GM18526 (cell line): ENCODE data around the gene RANBP17.

Experiments used
- POLR2A ChIP-seq: IDR thresholded peaks from 3 replicates; pipeline ENCODE4 v1.6.1; 2011; ENCODE audit not compliant: insufficient read length; ENCODE audit errors: extremely low read depth

The RANBP17 gene

DNA sequence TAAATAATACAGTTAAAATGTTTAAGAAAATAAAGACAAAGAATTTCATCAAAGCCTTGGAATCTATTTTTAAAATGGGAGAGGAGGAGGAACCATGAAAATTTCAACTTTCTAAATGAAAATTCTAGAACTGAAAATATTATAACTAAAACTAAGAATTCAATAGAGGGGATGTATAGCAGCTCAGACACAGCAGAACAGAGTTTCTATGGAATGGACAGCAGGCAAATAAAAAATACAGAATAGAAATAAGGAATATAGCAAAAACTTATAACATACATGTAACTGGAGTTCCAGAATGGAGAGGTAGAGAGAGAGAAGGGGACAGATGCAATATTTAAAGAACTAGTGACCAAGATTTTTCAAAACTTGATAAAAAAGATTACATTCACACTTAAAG lies 1.4 kb upstream of the RANBP17 start:
- TF ChIP-seq POLR2A, result no peak

DNA sequence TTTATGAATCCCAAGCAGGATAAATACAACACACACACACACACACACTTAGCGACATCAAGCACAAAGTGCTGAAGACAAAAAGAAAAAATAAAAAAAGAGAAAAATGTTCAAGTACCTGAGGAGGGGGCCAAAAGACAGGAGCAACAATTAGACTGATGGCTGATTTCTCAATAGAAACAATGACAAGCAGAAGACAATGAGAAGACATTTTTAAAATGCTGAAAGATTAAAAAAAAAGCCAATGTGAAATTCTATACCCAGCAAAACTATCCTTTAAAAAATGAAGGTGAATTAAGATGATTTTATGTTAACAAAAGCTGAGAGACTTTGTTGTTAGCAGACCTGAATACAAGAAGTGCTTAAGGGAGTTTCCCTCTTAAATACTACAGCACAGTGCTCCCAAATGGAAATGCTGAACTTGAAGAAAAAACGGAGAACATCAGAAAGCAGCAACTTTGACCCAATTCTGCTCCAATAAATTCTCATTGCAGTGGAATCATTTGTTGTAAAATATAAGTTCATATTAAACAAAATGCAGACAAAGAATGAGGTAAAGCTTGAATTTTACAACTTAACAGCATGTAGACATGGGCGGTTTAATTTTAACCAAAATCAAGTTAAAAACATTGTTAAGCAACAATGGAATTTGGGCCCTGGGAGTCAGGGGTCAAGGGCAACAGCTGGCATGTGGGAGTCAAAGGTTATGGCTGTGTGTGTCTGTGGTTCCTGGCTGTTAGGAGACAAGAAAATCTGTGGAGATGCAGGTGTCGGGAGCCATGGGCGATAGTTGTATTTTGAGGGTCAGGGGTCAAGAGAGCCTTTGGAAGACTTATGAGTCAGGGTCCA lies 776 bp upstream of the RANBP17 start:
- no peak for TF ChIP-seq POLR2A

DNA sequence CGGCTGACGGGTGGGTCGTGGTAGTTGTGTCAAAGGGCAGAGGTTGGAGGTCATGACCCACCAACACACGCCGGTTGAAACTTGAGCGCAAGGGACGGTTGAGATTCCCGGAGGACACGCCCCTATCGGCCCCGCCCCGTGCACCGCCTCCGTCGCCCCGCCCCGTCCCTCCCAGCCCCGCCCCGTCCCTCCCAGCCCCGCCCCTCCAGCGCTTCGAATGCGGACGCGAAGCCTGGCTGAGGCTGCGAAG lies 226 bp upstream of the RANBP17 start:
- no peak for TF ChIP-seq POLR2A

DNA sequence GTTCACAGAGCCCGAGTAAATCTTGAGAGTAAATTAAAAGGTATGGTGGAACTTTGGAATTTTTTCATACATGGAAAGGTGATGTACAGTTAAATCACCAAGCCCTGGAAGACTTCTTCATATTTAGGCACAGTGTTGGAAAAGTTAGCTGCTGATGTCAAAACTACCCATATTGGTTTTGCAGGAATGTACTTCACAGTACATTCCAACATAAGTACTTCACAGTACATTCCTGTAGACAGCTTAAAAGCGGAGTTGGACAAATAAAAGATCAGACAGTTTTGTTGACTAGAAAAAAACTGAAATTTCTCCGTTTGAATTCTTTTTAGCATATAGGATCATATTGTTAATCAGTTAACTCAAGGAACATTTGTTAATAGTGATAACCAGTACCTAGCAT lies 1.8 kb downstream of the RANBP17 start:
- TF ChIP-seq POLR2A, result no peak

DNA sequence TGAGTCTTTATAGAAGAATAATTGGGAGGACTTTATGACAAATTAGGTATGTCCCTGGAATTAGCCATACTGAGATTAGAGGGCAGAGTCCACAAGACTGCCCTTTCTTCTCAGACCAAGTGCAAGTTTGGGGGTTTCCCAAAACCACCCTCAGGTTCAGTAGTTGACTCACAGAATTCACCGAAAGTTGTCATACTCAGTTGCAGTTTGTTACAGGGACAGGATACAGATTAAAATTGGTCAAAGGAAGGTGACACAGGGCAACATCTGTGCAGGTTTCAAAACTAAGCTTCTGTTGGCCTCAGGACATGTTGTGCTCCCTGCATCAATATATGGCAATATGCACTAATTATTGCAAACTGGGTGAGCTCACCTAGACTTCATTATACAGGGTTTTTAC lies 3.8 kb downstream of the RANBP17 start:
- TF ChIP-seq POLR2A, result no peak

DNA sequence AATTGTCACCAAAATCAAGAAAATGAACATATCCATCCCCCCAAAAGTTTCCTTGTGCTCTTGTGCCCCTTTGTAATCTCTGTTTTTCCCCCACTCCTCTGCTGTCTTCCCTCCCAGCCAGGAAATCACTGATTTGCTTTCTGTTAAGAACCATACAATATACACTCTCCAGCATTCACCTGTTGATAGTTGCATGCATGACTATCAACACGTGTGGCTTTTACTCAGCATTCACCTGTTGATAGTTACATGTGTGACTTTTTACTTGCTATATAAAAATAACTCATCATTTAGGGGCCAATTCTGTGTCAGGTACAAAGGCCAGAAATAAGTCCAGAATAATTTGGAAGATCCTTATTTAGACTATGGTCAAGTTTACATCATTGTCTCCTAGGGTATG lies 6.0 kb downstream of the RANBP17 start:
- no peak for TF ChIP-seq POLR2A

DNA sequence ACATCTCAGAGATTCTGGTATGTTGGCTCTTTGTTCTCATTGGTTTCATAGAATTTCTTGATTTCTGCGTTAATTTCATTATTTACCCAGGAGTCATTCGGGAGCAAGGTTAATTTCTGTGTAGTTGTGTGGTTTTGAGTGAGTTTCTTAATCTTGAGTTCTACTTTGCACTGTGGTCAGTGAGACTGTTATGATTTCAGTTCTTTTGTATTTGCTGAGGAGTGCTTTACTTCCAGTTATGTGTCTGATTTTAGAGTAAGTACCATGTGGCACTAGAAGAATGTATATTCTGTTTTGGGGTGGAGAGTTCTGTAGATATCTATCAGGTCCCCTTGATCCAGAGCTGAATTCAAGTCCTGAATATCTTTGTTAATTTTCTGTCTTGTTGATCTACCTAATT lies 12.2 kb downstream of the RANBP17 start:
- TF ChIP-seq POLR2A, result no peak

DNA sequence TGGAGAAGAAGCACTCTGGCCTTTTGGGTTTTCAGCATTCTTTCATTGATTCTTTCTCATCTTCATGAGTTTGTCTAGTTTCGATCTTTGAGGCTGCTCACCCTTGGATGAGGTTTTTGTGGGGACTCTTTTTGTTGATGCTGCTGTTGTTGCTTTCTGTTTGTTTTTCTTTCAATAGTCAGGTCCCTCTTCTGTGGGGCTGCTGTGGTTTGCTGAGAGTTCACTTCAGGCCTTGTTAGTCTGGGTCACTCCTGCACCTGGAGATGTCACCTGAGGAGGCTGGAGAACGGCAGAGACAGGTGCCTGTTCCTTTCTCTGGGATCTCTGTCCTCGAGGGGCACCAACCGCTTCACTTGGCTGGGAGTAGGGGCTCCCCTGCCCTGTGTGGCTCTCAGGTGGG lies 14.0 kb downstream of the RANBP17 start:
- TF ChIP-seq POLR2A, result no peak

DNA sequence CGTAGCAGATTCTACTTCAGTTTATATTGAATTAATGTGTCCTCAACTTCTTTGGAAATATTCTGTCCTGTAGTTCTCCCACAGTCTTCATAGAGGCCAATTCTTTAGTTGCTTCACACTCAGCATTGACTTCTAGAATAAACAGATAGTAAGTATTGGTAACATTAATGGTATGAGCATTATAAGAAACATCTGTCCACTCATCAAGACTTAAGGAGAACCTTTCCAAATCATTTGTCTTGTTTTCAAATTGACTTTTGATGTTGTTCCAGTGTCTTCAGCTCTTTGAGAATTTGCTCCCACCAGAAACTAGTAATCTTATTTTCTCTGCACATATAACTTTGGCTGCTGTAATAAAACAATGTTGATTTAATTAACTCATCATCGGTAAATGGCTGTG lies 18.3 kb downstream of the RANBP17 start:
- no peak for TF ChIP-seq POLR2A

DNA sequence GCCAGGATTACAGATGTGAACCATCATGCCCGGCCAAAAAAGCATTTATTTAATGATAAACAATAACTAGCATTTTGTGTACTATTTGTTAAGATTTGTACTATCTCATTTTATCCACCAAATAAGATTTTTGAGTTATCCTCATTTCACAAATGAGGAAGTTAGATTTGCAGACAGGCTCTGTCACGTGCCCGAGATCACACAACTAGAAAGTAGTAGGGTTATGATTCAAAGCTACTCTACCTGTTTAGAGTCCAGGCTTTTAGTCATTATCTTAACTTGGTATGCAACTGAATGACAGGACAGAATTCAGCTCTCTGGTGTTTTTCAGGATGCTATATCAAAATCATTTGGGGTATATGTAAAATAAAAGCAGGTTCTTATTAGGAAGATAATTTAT lies 20.5 kb downstream of the RANBP17 start:
- no peak for TF ChIP-seq POLR2A

DNA sequence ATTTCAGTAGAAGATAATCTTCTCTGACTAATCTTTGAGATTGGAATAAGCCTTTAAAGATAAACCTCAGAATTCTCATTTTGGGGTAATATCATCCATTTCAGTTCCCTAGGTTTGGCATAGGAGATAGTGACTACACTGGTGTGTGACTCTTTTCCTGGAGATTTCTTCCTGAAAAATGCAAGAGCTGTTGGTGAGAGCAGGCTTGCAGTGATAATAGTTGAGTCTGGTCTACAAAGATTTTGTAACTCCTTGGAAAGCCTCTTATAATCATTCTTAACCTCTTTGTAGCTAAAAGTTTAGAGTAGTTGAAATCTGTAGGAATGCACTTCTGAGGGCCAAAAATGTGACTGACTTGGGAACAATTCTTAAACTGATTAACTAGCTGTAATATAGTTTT lies 23.4 kb downstream of the RANBP17 start:
- TF ChIP-seq POLR2A, result no peak

DNA sequence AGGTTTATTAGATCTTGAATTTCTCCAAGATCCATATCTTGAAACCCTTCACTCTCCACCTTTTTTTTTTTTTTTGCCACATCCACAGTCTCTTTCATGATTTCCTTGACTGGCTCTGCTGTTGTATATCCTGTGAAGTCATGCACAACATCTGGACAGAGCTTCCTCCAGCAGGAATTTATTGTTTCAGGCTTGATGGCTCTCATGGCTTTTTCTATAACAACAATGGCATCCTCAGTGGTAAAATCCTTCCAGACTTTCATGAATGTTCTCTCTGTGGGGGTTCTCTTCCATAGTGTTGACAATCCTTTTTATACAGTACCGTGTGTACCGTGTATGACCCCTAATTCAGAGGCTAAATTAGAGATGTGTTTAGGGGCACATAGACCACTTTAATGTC lies 24.0 kb downstream of the RANBP17 start:
- no peak for TF ChIP-seq POLR2A

DNA sequence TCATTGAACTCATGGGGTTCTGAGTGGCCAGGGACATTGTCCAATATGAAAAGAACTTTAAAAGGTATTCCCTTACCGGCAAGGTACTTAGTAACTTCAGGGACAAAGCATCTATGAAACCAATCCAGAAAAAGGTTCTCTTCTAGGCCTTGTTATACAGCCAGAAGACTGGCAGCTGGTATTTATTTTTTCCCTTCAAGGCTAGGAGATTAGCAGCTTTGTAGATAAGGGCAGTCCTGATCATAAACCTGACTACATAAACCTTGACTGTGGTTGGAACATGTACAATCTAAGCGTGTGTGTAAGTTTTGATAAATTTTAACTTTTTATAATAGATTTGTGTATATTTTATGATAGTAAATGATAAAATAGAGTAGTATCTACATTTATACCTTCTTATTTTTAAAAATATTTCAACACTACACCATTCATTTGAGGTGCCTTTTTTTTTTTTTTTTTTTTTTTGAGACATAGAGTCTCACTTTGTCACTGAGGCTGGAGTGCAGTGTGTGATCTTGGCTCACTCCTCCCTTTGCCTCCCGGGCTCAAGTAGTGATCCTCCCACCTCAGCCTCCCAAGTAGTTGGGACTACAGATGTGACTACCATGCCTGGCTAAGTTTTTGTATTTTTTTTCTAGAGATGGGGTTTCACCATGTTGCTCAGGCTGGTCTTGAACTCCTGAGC lies 24.5 kb downstream of the RANBP17 start:
- TF ChIP-seq POLR2A, result no peak

DNA sequence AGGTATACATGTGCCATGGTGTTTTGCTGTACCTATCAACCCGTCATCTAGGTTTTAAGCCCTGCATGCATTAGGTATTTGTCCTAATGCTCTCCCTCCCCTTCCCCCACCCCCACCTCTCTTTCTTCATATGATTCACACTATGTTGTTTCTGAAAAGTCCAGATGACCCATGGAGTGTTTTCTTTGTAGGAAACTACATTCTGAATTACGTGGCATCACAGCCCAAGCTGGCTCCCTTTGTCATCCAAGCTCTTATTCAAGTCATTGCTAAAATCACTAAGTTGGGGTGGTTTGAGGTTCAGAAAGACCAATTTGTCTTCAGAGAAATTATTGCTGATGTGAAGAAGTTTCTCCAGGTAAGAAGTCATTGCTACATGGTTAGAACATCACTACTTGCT lies 30.4 kb downstream of the RANBP17 start:
- no peak for TF ChIP-seq POLR2A

DNA sequence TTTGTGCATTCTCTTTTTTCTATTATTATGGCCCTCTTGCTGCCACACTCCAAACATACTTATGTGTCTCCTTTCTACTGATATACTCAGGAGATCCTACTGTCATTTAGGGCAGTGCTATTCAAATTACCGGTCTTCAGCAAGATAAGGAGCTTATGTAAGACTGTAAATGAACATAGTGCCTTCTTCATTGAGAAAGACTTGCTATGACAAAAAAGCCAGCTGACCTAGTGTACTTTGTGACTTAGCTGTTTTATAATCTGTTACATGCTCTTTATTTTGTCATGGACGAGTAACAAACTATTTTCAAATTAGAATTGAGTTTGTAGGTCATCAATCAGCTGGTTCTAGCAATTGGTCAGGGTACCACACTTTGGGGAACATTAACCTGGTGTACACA lies 32.8 kb downstream of the RANBP17 start:
- no peak for TF ChIP-seq POLR2A

DNA sequence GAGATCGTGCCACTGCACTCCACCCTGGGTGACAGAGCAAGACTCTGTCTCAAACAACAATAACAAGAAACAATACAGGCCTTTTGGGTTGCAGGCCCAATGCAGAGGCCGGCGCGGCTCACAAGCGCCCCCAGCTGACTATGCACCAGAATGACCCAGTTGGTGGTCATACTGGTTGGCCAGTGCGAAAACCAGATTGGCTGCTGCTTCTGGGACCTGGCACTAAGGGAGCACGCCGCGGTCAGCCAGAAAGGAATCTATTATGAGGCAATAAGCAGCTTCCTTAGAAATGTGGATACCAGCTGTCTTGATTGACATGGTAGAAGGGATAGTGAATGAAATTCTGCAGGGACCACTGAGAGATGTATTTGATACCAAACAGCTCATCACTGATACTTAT lies 35.0 kb downstream of the RANBP17 start:
- TF ChIP-seq POLR2A, result no peak

DNA sequence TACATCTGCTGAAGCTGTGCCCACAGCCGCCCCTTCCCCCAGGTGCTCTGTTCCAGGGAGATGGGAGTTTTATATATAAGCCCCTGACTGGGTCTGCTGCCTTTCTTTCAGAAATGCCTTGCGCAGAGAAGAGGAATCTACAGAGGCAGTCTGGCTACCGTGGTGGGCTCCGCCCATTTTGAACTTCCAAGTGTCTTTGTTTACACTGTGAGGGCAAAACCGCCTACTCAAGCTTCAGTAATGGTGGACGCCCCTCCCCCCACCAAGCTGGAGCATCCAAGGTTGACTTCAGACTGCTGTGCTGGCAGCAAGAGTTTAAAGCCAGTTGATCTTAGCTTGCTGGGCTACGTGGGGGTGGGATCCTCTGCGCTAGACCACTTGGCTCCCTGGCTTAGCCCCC lies 41.3 kb downstream of the RANBP17 start:
- TF ChIP-seq POLR2A, result no peak

DNA sequence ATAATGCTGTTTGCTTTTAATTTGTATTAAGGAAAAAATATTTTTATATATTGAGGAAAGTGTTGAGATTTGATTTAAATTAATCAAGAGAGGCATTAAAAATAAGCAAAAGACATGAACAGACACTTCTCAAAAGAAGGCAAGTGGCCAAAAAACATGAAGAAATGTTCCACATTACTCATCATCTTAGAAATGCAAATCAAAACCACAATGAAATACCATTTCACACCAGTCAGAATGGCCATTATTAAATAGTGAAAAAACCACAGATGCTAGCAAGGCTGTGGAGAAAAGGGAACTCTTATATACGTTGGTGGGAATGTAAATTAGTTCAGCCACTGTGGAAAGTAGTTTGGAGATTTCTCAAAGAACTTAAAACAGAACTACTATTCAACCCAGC lies 45.9 kb downstream of the RANBP17 start:
- TF ChIP-seq POLR2A, result no peak

DNA sequence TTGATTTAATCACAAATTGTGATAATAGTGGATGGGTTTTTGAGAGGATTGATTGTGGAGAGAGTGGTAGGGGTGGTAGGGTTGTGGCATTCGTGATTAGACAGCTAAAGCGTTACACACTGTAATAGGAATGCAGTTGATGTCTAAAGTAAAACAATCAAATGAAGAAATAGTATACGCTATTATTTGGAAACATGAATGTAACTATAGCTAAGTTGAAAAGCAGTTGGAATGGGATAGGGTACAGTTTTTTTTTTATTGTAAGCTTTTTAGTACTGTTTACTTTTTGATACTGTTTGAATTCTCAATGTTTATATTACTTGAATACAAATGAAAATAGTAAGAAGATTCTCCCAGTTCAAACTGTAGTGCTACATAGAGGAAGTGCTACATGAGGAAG lies 51.8 kb downstream of the RANBP17 start:
- no peak for TF ChIP-seq POLR2A
